Measurements from ENCODE around the gene FHIT.

Gene FHIT

DNA sequence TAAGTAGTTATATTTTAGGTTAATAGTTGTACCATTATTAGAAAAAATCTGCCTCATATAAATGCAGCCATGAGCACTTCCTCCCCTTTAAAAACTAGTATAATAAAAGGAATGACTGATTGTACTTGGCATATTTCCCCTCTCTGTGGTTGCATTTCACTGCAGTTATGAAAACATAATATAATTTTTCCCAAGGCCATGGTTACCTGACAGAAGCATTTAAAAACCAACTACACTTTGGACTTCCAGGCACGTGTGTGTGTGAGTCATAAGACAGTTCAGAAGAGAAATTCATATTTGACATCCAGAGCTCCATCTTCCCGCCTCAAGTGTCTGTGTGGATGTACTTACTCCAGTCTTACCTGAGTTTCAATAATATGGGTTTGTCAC is 1373.2 kb downstream of the FHIT start:
- no peak for DNase-seq
- no peak for TF ChIP-seq GATA1 (IDR thresholded peaks at IDR 0.05; ENCODE audit: low read depth, low read length)
- no peak for TF ChIP-seq POLR2A (IDR thresholded peaks at IDR 0.05; ENCODE audit: low read length)

GRCh38 chr3:59877263-59878037 is 1373.8 kb downstream of the FHIT start:
- DNase-seq: peak; percentile 3 to 31

GRCh38 chr3:59876533-59877062 is 1374.7 kb downstream of the FHIT start:
- TF ChIP-seq POLR2A (IDR thresholded peaks at IDR 0.05; ENCODE audit: low read length): no peak
- TF ChIP-seq GATA1 (IDR thresholded peaks at IDR 0.05; ENCODE audit: low read depth, low read length): no peak
- DNase-seq: no peak

More at GRCh38 chr3:59877263-59878037, 1373.8 kb downstream of the FHIT start:
- TF ChIP-seq GATA1 (IDR thresholded peaks at IDR 0.05; ENCODE audit: low read depth, low read length) (no peak), POLR2A (IDR thresholded peaks at IDR 0.05; ENCODE audit: low read length) (no peak)

DNA sequence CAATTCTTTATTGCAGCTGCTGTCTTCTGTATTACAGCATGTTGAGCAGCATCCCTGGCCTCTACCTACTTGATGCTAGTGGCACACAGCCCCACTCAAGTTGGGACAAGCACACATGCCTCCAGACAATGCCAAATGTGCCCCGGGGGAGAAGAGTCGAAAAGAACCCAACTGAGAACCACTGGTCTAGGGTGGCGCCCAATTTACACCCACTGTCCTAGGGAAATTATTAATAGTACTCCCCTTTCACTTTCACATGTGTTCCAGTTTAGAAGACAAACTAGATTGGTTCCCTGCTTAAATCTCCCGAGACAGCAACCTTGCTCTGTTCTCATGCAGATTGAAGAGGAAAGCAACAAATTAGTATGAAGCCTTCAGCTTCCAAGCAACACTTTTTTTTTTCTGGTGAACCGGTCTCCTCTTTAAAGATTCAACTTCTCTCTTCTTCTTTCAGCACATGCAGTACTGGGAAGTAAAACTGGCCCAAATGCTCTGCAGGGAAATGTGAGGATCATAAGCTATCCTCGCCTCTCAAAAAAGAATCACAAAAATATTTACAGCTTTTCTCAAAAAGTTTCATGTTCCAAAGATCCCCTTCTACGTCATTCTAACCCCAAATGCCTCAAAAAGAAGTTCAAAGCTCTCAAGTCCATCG is 1377.5 kb downstream of the FHIT start:
- no peak for DNase-seq
- TF ChIP-seq GATA1 (IDR thresholded peaks at IDR 0.05; ENCODE audit: low read depth, low read length) (no peak), POLR2A (IDR thresholded peaks at IDR 0.05; ENCODE audit: low read length) (no peak)

DNA sequence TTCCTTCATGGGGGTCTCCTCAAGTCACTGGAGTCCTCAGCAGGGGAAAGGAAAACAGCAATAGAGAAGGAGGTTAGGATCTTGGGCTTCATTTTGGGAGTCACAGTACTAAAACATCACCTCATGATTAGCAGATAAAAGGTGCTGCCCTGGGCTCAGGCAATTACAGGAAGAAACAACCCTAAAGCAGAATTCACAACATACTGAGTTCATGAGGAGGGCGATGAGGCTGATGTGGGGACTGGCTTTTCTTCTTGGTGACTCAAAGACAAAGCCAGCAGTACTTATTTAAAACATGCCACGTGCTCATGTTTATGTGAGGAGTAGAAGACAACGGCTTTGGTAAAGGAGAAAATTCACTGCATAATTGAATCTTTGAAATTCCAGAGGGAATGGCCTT is 1379.1 kb downstream of the FHIT start:
- no peak for DNase-seq
- TF ChIP-seq POLR2A (IDR thresholded peaks at IDR 0.05; ENCODE audit: low read length) (no peak), GATA1 (IDR thresholded peaks at IDR 0.05; ENCODE audit: low read depth, low read length) (no peak)

DNA sequence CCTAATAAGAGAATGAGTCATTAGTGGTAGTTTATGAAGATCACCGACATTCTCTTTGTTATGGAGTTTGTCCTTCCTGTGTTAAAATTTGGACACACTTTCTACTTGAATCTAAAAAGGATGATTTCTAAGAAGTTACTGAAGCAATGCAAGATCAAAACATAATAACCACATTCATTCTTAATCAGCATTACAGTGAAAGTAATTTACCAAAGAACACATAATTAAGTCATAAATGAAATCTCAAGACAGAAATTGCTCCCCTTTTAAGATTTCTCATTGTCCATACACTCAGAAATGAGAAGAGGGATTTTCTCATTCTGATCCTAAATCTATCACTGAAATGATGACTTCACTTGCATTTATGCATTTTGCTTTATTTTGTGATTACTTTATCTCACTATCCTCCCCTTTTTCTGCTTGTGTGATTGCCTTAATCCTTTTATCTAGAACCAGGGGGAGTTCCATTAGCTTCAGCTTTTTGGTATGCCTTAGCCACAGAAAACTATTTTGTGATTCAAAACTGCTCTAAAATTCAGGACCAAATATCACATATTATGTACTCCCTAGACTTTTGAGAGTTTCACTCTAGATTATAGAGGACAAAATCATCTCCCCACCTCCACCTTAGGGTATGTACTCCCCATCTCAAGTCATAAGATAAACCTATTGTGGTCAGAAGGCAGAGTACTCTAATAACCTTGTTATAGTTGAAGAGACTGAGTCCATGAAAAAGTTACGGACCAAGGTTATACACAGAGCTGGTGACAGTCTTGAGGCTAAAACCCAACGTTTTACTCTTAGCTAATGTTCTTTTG is 1383.9 kb downstream of the FHIT start:
- DNase-seq: no peak
- TF ChIP-seq GATA1 (IDR thresholded peaks at IDR 0.05; ENCODE audit: low read depth, low read length) (no peak), POLR2A (IDR thresholded peaks at IDR 0.05; ENCODE audit: low read length) (no peak)

DNA sequence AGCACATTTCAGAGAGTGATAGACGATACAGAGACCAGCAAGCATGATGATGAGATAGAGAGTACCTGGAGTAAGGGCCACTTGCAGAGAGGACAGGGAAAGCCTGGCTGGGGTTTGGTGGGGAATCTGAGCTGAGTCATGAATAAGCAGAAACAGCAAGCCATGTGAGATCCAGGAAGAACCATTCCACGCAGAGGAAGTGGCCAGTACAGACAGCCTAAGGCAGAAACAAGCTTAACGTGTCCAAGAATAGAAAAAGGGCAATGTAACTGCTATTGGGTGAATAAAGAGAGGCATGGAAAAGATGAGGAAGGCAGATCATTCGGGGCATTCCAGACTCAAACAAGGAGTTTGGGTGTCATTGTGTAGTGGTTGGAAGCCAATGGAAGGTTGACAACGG is 1385.2 kb downstream of the FHIT start:
- no peak for DNase-seq
- TF ChIP-seq GATA1 (IDR thresholded peaks at IDR 0.05; ENCODE audit: low read depth, low read length): no peak
- TF ChIP-seq POLR2A (IDR thresholded peaks at IDR 0.05; ENCODE audit: low read length): no peak

- no peak for DNase-seq
Observed at GRCh38 chr3:59865351-59865750, 1385.9 kb downstream of the FHIT start.

GRCh38 chr3:59862686-59863085 is 1388.6 kb downstream of the FHIT start:
- DNase-seq: peak in 1 of 2 experiments; percentile 2
- no peak for TF ChIP-seq GATA1 (IDR thresholded peaks at IDR 0.05; ENCODE audit: low read depth, low read length)

More at GRCh38 chr3:59865351-59865750, 1385.9 kb downstream of the FHIT start:
- no peak for TF ChIP-seq POLR2A (IDR thresholded peaks at IDR 0.05; ENCODE audit: low read length)
- TF ChIP-seq GATA1 (IDR thresholded peaks at IDR 0.05; ENCODE audit: low read depth, low read length): no peak

DNA sequence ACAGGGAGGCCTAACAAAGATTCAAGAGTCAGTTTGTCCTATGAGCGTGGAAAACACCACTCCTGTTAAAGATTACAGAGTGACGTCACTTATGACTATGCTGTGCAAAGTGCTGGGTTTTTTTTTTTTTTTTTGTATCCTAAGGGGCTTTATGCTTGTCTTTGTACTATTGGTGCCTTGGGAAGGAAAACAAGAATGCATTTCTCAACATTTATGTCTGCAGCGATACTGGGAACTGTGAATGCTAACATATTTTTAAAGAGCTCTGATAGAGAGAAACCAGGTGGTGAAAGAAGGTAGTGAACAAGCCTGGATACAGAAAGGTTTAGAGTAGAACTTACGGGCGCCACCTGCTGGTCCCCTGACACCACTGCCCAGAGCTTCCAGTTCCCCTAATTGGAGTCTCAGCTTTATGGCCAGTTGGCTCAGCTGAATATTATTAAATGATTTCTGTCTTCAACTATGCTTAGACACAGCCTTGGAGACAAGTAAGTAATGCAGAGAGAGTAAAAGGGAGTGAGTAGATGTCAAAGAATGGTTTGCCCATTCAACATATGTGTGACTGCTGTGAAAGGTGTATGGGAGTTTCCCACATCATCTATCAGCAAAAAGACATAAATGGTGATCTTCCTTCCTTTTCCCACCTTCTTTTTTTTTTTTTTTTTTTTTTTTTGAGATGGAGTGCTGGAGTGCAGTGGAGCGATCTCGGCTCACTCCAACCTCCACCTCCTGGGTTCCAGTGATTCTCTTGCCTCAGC is 1393.5 kb downstream of the FHIT start:
- TF ChIP-seq GATA1 (IDR thresholded peaks at IDR 0.05; ENCODE audit: low read depth, low read length): no peak
- TF ChIP-seq POLR2A (IDR thresholded peaks at IDR 0.05; ENCODE audit: low read length): no peak
- DNase-seq: peak; percentile 63 to 80

- no peak for TF ChIP-seq POLR2A (IDR thresholded peaks at IDR 0.05; ENCODE audit: low read length)
- TF ChIP-seq GATA1 (IDR thresholded peaks at IDR 0.05; ENCODE audit: low read depth, low read length): no peak
- DNase-seq: no peak
Observed at GRCh38 chr3:59856934-59857460, 1394.3 kb downstream of the FHIT start.

- no peak for TF ChIP-seq GATA1 (IDR thresholded peaks at IDR 0.05; ENCODE audit: low read depth, low read length)
- TF ChIP-seq POLR2A (IDR thresholded peaks at IDR 0.05; ENCODE audit: low read length): no peak
- no peak for DNase-seq
Observed at GRCh38 chr3:59854061-59854709, 1397.1 kb downstream of the FHIT start.

DNA sequence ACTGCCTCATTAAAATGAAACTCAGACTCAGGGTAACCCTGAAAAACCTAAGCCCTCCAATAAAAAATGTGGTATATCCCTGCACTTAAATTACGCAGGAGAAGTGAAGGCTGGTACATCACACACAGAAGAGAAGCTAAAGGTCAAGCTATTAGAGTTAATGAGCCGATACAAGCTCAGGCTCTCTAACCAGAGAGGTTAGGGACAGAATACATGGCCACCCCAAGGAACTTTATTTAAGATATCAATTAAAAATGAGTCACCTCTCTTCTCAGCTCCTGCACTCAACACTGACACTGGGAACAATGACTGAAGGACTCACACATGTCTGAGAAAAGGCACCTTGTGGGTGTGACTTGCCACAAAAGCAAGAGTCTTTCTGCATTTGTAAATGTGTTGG is 1400.8 kb downstream of the FHIT start:
- no peak for DNase-seq
- TF ChIP-seq GATA1 (IDR thresholded peaks at IDR 0.05; ENCODE audit: low read depth, low read length) (no peak), POLR2A (IDR thresholded peaks at IDR 0.05; ENCODE audit: low read length) (no peak)

Measured in erythroblast (primary cell).